ENCODE data around the gene SUSD3.

- TF ChIP-seq CTCF (IDR thresholded peaks at IDR 0.05; ENCODE audit: borderline replicate concordance, extremely low read depth, low read length, poor library complexity, severe bottlenecking) (no peak), EZH2 (IDR thresholded peaks at IDR 0.05; ENCODE audit: borderline replicate concordance, low read depth, low read length, severe bottlenecking) (no peak)
These were observed 39.2 kb downstream of the SUSD3 start for GRCh38 chr9:93097511-93098201.
